OCI-LY3 (cell line): ENCODE results near the gene EIF4ENIF1.
A peak's percentile ranks its signal among the peaks of the same experiment; 100 is the strongest.

ENCODE experiments used
- H2AFZ ChIP-seq: fragments of 200-600, 300-600 bp; shearing (Covaris generic); 2 replicates; pipeline ENCODE4 v1.6.0; 2014; ENCODE audit warnings: antibody characterized with exemption, low read depth, low read length
- H3K27ac ChIP-seq: fragments of 200-600, 300-600 bp; sonication (generic); 2 replicates; pipeline ENCODE4 v1.5.1; 2014; ENCODE audit warnings: mild to moderate bottlenecking, low read length, moderate library complexity, mixed read lengths
- H3K27me3 ChIP-seq: fragments of 200-600, 300-600 bp; sonication (generic); 2 replicates; pipeline ENCODE4 v1.6.1; 2014; ENCODE audit warnings: low read depth, low read length, mixed read lengths
- H3K36me3 ChIP-seq: fragments of 200-600, 300-600 bp; sonication (generic); replicated peaks from 2 replicates; pipeline ENCODE3; 2014; ENCODE audit warnings: low read depth, low read length, mixed read lengths
- H3K4me1 ChIP-seq: fragments of 300-600, 200-600 bp; sonication (generic); 2 replicates; pipeline ENCODE4 v1.6.1; 2014; ENCODE audit warnings: low read length, mixed read lengths
- H3K4me2 ChIP-seq: fragments of 200-600, 300-600 bp; sonication (generic); 2 replicates; pipeline ENCODE4 v1.6.1; 2014; ENCODE audit warnings: low read length, mixed read lengths
- H3K4me3 ChIP-seq: fragments of 300-600, 200-600 bp; sonication (generic); 2 replicates; pipeline ENCODE4 v1.5.1; 2014; ENCODE audit warnings: antibody characterized with exemption, mild to moderate bottlenecking, low read length, moderate library complexity
- H3K79me2 ChIP-seq: fragments of 300-600, 200-600 bp; shearing (Covaris generic); 2 replicates; pipeline ENCODE4 v1.6.1; 2014; ENCODE audit warnings: mild to moderate bottlenecking, low read length, mixed read lengths
- H3K9ac ChIP-seq: fragments of 300-600, 200-600 bp; shearing (Covaris generic); 2 replicates; pipeline ENCODE4 v1.6.0; 2014; ENCODE audit warnings: mild to moderate bottlenecking, low read length, moderate library complexity
- H3K9me3 ChIP-seq: fragments of 200-600, 300-600 bp; shearing (Covaris generic); 2 replicates; pipeline ENCODE4 v1.6.1; 2014; ENCODE audit warnings: low read length, mixed read lengths; ENCODE audit not compliant: insufficient read depth
- H4K20me1 ChIP-seq: fragments of 200-600, 300-600 bp; sonication (generic); 2 replicates; pipeline ENCODE4 v1.6.1; 2016; ENCODE audit warnings: low read length, mixed read lengths; ENCODE audit not compliant: insufficient read depth
- CTCF ChIP-seq: fragments of 200-600, 300-600 bp; sonication (generic); IDR thresholded peaks from 2 replicates; pipeline ENCODE4 v1.5.1; 2014; ENCODE audit warnings: antibody characterized with exemption, low read length, low read depth
- EZH2phosphoT487 ChIP-seq: fragments of 200-600 bp; shearing (Covaris generic); IDR thresholded peaks from 2 replicates; pipeline ENCODE4 v1.6.1; 2018; ENCODE audit warnings: antibody characterized with exemption, mixed run types, low read depth

The EIF4ENIF1 gene

DNA sequence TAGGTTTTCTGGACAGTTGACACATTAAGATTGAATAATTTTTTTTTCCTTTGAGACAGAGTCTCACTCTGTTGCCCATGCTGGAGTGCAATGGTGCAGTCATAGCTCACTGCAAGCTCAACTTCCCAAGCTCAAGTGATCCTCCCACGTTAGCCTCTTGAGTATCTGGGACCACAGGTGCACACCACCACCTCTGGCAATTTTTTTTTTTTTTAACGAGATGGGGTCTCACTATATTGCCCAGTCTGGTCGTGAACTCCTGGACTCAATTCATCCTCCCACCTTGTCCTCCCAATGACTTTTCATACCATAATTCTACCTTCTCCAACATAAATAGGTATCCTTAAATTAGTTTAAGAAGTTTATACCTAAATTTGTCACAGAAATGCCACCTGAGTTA, 8.5 kb downstream of the EIF4ENIF1 start:
- Histone ChIP-seq H3K9ac (no peak overlapping the region), H3K27me3 (no peaks in the 10 kb centered on the region), H3K27ac (no peak overlapping the region), H3K4me2 (no peak overlapping the region), H4K20me1 (peaks cover 29% of the 10 kb centered on the region), H3K4me3 (no peak overlapping the region), H2AFZ (no peak overlapping the region), H3K4me1 (peaks cover 22% of the 10 kb centered on the region), H3K36me3 (peaks cover 67% of the 10 kb centered on the region), H3K79me2 (peaks cover 94% of the 10 kb centered on the region), H3K9me3 (no peaks in the 10 kb centered on the region)
- TF ChIP-seq EZH2phosphoT487, result no peak
- TF ChIP-seq CTCF, result no peak

DNA sequence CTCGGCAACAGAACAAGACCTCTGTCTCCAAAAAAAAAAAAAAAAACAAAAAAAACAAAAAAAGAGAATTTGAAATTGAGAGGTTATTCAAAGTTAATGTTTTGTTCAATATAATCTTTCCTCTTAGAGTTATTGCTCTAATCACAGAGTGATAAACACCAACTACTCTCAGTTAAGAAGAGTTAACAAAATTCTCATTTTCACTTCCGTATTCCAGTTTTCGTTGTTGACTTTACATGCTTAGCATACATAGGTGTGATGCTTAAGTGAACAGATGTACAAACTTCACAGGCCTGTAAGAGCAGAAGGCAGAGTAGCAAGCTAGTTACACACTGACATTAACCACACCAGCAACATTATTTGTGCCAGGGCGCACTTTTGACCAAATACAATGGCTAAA, 12.3 kb downstream of the EIF4ENIF1 start:
- H3K4me1 ChIP-seq, result peaks cover 29% of the 10 kb centered on the region
- peak overlapping the region; percentile 64 for H3K4me2 ChIP-seq
- H3K4me3 ChIP-seq, result peak overlapping the region; percentile 19; the same call in 1 of the 2 replicates
- TF ChIP-seq EZH2phosphoT487 (no peak), CTCF (no peak)
- H3K9ac ChIP-seq, result peak overlapping the region; percentile 21; the same call in 1 of the 2 replicates
- peaks cover 96% of the 10 kb centered on the region for H3K79me2 ChIP-seq
- peaks cover 62% of the 10 kb centered on the region for H3K36me3 ChIP-seq
- peak overlapping the region; percentile 80 for H3K27ac ChIP-seq
- H2AFZ ChIP-seq, result no peak overlapping the region
- H3K9me3 ChIP-seq, result no peaks in the 10 kb centered on the region
- no peaks in the 10 kb centered on the region for H3K27me3 ChIP-seq
- peaks cover 50% of the 10 kb centered on the region for H4K20me1 ChIP-seq

- peaks cover 54% of the 10 kb centered on the region for H3K36me3 ChIP-seq
- no peaks in the 10 kb centered on the region for H3K27me3 ChIP-seq
- H3K9ac ChIP-seq, result no peak overlapping the region
- TF ChIP-seq CTCF (no peak), EZH2phosphoT487 (no peak)
- peak overlapping the region; percentile 80 for H3K27ac ChIP-seq
- no peak overlapping the region for H2AFZ ChIP-seq
- peaks cover 90% of the 10 kb centered on the region for H3K79me2 ChIP-seq
- H3K4me3 ChIP-seq, result 0 out of 2 replicates have a peak overlapping the region, but pooled peaks have one; percentile 11
- H3K4me1 ChIP-seq, result peaks cover 29% of the 10 kb centered on the region
- no peaks in the 10 kb centered on the region for H3K9me3 ChIP-seq
- peak overlapping the region; percentile 34 for H3K4me2 ChIP-seq
- H4K20me1 ChIP-seq, result peaks cover 50% of the 10 kb centered on the region
Measured at GRCh38 chr22:31475800-31476199, 13.8 kb downstream of the EIF4ENIF1 start.

DNA sequence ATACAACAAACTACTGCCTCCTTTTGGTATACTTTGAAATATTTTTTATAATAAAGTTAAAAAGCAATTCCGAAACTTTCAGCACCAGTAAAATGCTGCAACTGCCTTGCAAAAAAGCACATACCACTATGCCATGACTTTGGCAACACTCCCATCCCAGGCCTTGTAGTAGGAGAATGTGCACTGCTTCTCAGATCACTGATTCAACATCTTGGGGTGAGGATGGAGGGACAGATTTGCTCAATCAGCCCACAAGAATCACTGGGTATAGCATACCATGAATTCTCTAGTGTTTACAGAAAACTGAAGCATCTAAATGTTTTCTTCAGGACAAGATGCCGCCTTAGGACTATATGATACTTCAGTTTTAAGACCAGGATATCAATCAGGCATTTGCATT, 14.9 kb downstream of the EIF4ENIF1 start:
- Histone ChIP-seq H4K20me1 (peaks cover 50% of the 10 kb centered on the region), H3K4me2 (no peak overlapping the region), H3K9me3 (no peaks in the 10 kb centered on the region), H2AFZ (no peak overlapping the region), H3K9ac (no peak overlapping the region), H3K4me1 (peaks cover 29% of the 10 kb centered on the region), H3K27ac (no peak overlapping the region), H3K79me2 (peaks cover 80% of the 10 kb centered on the region), H3K27me3 (no peaks in the 10 kb centered on the region), H3K4me3 (no peak overlapping the region), H3K36me3 (peaks cover 47% of the 10 kb centered on the region)
- no peak for TF ChIP-seq EZH2phosphoT487
- no peak for TF ChIP-seq CTCF
